OCI-LY1 (cell line): Measurements from ENCODE around the gene TLE3.

Experiments
- CTCF ChIP-seq: fragments of 200-600 bp; sonication (generic), shearing (Covaris generic); IDR thresholded peaks from 2 replicates; pipeline ENCODE4 v1.5.1; 2017; ENCODE audit warnings: mild to moderate bottlenecking, antibody characterized with exemption, low read length, moderate library complexity, mixed read lengths
- EZH2 ChIP-seq: fragments of 200-600 bp; sonication (generic), shearing (Covaris generic); IDR thresholded peaks from 2 replicates; pipeline ENCODE4 v1.8.0; 2017; ENCODE audit warnings: borderline replicate concordance, mixed run types, mild to moderate bottlenecking, antibody characterized with exemption, low read length, moderate library complexity, mixed read lengths

- no peak for TF ChIP-seq CTCF
- TF ChIP-seq EZH2 = no peak
Observed at GRCh38 chr15:70111203-70112073, 13.7 kb upstream of the TLE3 start.
